Panc1 (cell line): ENCODE measurements around the gene CEBPA.

Source experiments
- CTCF ChIP-seq: fragments of 450-650 bp; IDR thresholded peaks from 2 replicates; pipeline ENCODE4 v1.5.1; 2017; ENCODE audit warnings: mild to moderate bottlenecking
- POLR2AphosphoS5 ChIP-seq: IDR thresholded peaks from 2 replicates; pipeline ENCODE4 v1.6.1; 2012; ENCODE audit warnings: mild to moderate bottlenecking, low read depth, low read length, moderate library complexity
- REST ChIP-seq, 2 experiments: IDR thresholded peaks; 2 replicates each; pipeline ENCODE4 v1.6.1; 2011 to 2012; ENCODE audit warnings: low read depth in 2 of 2, control low read depth in 1 of 2, low read length in 1 of 2, mild to moderate bottlenecking in 1 of 2, moderate library complexity in 1 of 2; ENCODE audit not compliant: insufficient read depth in 1 of 2
- SIN3A ChIP-seq: IDR thresholded peaks from 2 replicates; pipeline ENCODE4 v1.6.1; 2012; ENCODE audit warnings: low read depth, mild to moderate bottlenecking, low read length, moderate library complexity, borderline replicate concordance; ENCODE audit not compliant: insufficient read depth
- TCF7L2 ChIP-seq: IDR thresholded peaks from 2 replicates; pipeline ENCODE4 v1.6.1; 2011; ENCODE audit warnings: mild to moderate bottlenecking, low read depth, low read length, inconsistent platforms

GRCh38 chr19:33255781-33256180 lies 46.6 kb downstream of the CEBPA start:
- TF ChIP-seq CTCF: no peak
- no peak for TF ChIP-seq POLR2AphosphoS5
- TF ChIP-seq SIN3A: no peak
- no peak for TF ChIP-seq REST (IDR thresholded peaks at IDR 0.05; ENCODE audit: insufficient read depth in 1 of 2, low read depth in 2 of 2, low read length in 1 of 2)
- TF ChIP-seq TCF7L2: no peak
